Bronchial epithelial cell (primary cell): Measurements from ENCODE around the gene GABARAP. TPM values are rescaled to one million over a fixed set of nuclear protein-coding genes. Genes with fewer than 3 reads are reported as not detected.

Experiments used
- DNase-seq: peaks from one replicate; pipeline ENCODE4 v3.0.0-alpha.2; 2010; ENCODE audit warnings: low read depth
- FAIRE-seq: peaks from 2 replicates; lab custom pipeline; 2011; peaks lifted over from hg19 to GRCh38; lab: Jason Lieb, UNC
- H3K27me3 ChIP-seq: 2 replicates; pipeline ENCODE4 v1.5.1; 2011; ENCODE audit warnings: low read length; ENCODE audit not compliant: control insufficient read depth, insufficient read depth
- H3K36me3 ChIP-seq: 2 replicates; pipeline ENCODE4 v1.5.1; 2011; ENCODE audit warnings: low read length; ENCODE audit not compliant: control insufficient read depth, insufficient read depth
- H3K4me3 ChIP-seq: 2 replicates; pipeline ENCODE4 v1.5.1; 2011; ENCODE audit warnings: mild to moderate bottlenecking, low read depth, low read length, control low read depth
- CTCF ChIP-seq: IDR thresholded peaks from 2 replicates; pipeline ENCODE4 v1.5.1; 2011; ENCODE audit warnings: mild to moderate bottlenecking, moderate library complexity, low read length, control low read depth, inconsistent platforms; ENCODE audit not compliant: insufficient read depth, severe bottlenecking
- total RNA-seq: library from RNA; depleted of rRNA; stranded (reverse); fragments of >200 nt; gene quantifications from 2 replicates; pipeline ENCODE4 v1.2.1, GENCODE V29; 2014

GABARAP gene
- total RNA-seq, 1 donor from 2014 or later = 50.8 TPM

- no peaks in the 10 kb centered on the region for H3K27me3 ChIP-seq
- H3K36me3 ChIP-seq = peaks cover 30% of the 10 kb centered on the region
- no peak overlapping the region for H3K4me3 ChIP-seq
- FAIRE-seq = peak; percentile 55
- no peak for DNase-seq
- no peak for TF ChIP-seq CTCF
Measured at GRCh38 chr17:7228920-7229319, 13.3 kb downstream of the GABARAP start.

GRCh38 chr17:7226721-7227710 lies 15.2 kb downstream of the GABARAP start:
- no peak for TF ChIP-seq CTCF
- no peaks in the 10 kb centered on the region for H3K27me3 ChIP-seq
- H3K36me3 ChIP-seq = peaks cover 47% of the 10 kb centered on the region
- DNase-seq = no peak
- peak; percentile 7 for FAIRE-seq
- no peak overlapping the region for H3K4me3 ChIP-seq

GRCh38 chr17:7225711-7226331 lies 16.4 kb downstream of the GABARAP start:
- Histone ChIP-seq H3K4me3 (no peak overlapping the region), H3K36me3 (peaks cover 49% of the 10 kb centered on the region), H3K27me3 (no peaks in the 10 kb centered on the region)
- no peak for DNase-seq
- TF ChIP-seq CTCF = no peak
- FAIRE-seq = no peak

GRCh38 chr17:7224661-7225111 lies 17.6 kb downstream of the GABARAP start:
- H3K27me3 ChIP-seq = no peaks in the 10 kb centered on the region
- no peak for FAIRE-seq
- no peak overlapping the region for H3K4me3 ChIP-seq
- H3K36me3 ChIP-seq = peaks cover 44% of the 10 kb centered on the region
- DNase-seq = no peak
- no peak for TF ChIP-seq CTCF

GRCh38 chr17:7224110-7224509 lies 18.1 kb downstream of the GABARAP start:
- no peak overlapping the region for H3K4me3 ChIP-seq
- no peaks in the 10 kb centered on the region for H3K27me3 ChIP-seq
- H3K36me3 ChIP-seq = peaks cover 38% of the 10 kb centered on the region
- DNase-seq (no peak), FAIRE-seq (no peak)
- TF ChIP-seq CTCF = no peak
